Esophagus muscularis mucosa (tissue), 4 donors: ENCODE results near the gene IGFALS. TPM values are rescaled to one million over a fixed set of nuclear protein-coding genes. Genes with fewer than 3 reads are reported as not detected.
"Not testable (repeated sequence)": the region's sequence is repeated elsewhere in the genome, so short reads cannot be mapped to it uniquely, and the experiment has no call there.

Experiments used
- DNase-seq: peaks from one replicate; pipeline ENCODE4 v3.0.0-alpha.2; 2017; ENCODE audit errors: extremely low spot score
- H3K27ac ChIP-seq, 4 donors: fragments of 200-600 bp; sonication (generic); replicated peaks in 1 of 4; 1 replicate in 3 of 4; 2 replicates in 1 of 4; pipeline ENCODE4 v1.5.1; 2016 to 2019; ENCODE audit warnings: mild to moderate bottlenecking in 1 of 4
- H3K27me3 ChIP-seq, 4 donors: fragments of 200-600 bp; sonication (generic); one replicate each; pipeline versions ENCODE4 v1.5.1 to v1.6.0; 2016 to 2019
- H3K36me3 ChIP-seq, 4 donors: fragments of 200-600 bp; sonication (generic); one replicate each; pipeline ENCODE4 v1.5.1; 2016 to 2019
- H3K4me1 ChIP-seq, 4 donors: fragments of 200-600 bp; sonication (generic); one replicate each; pipeline ENCODE4 v1.5.1; 2016 to 2019
- H3K4me3 ChIP-seq, 4 donors: fragments of 200-600 bp; sonication (generic); 1 replicate in 2 of 4; 2 replicates in 2 of 4; pipeline ENCODE4 v1.5.1; 2016 to 2019; ENCODE audit warnings: mild to moderate bottlenecking in 4 of 4, moderate library complexity in 1 of 4
- H3K9me3 ChIP-seq, 4 donors: fragments of 200-600 bp; sonication (generic); 1 replicate in 3 of 4; 2 replicates in 1 of 4; pipeline ENCODE4 v1.5.1; 2016 to 2019
- EP300 ChIP-seq: sonication (generic); formaldehyde crosslinking; IDR thresholded peaks from one replicate; pipeline ENCODE4 v1.6.1; 2017; ENCODE audit warnings: antibody characterized with exemption
- POLR2A ChIP-seq: fragments of 450-650 bp; IDR thresholded peaks from one replicate; pipeline ENCODE4 v1.6.1; 2017; ENCODE audit warnings: antibody characterized with exemption, moderate library complexity, mild to moderate bottlenecking, low read depth
- POLR2AphosphoS5 ChIP-seq, 2 donors: sonication (generic); formaldehyde crosslinking; IDR thresholded peaks; one replicate each; pipeline ENCODE4 v1.6.1; 2017; ENCODE audit warnings: antibody characterized with exemption in 2 of 2
- WGBS: methylation state at CpG from one replicate; pipeline ENCODE4 v1.1.5; 2018; 5-methylcytosine and 5-hydroxymethylcytosine counted together
- intact Hi-C: fragments of 100-400 bp; cut with DNase I; formaldehyde crosslinking; loops from one replicate; pipeline ENCODE4 v1.15.1; 2023
- total RNA-seq, 4 donors: library from RNA; depleted of rRNA; stranded (reverse); fragments of >200 nt; gene quantifications; one replicate each; pipeline versions ENCODE4 v1.1.0 to v1.2.1, GENCODE V29; 2016
- TF ChIP-seq, protein P1 (sequence below), 3 experiments: fragments of 200-600 bp in 2 of 3; fragments of 450-650 bp in 1 of 3; sonication (generic) in 2 of 3; IDR thresholded peaks; one replicate each; pipeline ENCODE4 v1.5.1; 2017 to 2019; ENCODE audit warnings: antibody characterized with exemption in 3 of 3, mild to moderate bottlenecking in 2 of 3, moderate library complexity in 1 of 3

IGFALS gene
- total RNA-seq, 4 donors from 2014 or later = 0.45 to 0.75 TPM; not detected in 2

DNA sequence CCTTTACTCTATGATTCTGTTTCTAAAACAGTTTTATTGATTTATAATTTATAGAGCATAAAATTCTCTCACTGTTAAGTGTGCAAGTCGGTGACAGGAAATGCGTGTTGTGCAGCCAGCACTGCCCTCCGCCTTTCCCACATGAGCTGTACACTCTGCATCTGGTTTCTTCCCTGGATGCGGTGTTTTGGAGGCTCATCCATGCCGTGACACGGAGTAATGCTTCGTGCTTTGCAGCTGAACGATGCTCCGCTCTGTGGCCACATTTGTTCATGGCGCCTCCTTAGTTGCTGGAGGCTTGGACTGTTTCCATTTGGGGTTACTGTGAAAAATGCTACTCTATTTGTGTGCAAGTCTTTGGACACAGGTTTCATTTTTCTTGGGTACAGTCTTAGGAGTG is 7.2 kb upstream of the IGFALS start:
- TF ChIP-seq EP300 (no peak), POLR2AphosphoS5 (IDR thresholded peaks at IDR 0.05) (no peak), POLR2A (no peak)
- TF ChIP-seq, protein P1, sequence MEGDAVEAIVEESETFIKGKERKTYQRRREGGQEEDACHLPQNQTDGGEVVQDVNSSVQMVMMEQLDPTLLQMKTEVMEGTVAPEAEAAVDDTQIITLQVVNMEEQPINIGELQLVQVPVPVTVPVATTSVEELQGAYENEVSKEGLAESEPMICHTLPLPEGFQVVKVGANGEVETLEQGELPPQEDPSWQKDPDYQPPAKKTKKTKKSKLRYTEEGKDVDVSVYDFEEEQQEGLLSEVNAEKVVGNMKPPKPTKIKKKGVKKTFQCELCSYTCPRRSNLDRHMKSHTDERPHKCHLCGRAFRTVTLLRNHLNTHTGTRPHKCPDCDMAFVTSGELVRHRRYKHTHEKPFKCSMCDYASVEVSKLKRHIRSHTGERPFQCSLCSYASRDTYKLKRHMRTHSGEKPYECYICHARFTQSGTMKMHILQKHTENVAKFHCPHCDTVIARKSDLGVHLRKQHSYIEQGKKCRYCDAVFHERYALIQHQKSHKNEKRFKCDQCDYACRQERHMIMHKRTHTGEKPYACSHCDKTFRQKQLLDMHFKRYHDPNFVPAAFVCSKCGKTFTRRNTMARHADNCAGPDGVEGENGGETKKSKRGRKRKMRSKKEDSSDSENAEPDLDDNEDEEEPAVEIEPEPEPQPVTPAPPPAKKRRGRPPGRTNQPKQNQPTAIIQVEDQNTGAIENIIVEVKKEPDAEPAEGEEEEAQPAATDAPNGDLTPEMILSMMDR (IDR thresholded peaks at IDR 0.05) = no peak
- Histone ChIP-seq H3K36me3 (peaks cover 0 to 9% (median 9%) of the 10 kb centered on the region in 4 donors), H3K4me3 (no peak overlapping the region), H3K4me1 (no peaks in the 10 kb centered on the region), H3K27me3 (no peaks in the 10 kb centered on the region), H3K27ac (no peak overlapping the region), H3K9me3 (no peaks in the 10 kb centered on the region)
- no peak for DNase-seq
- WGBS = 85% methylated on average over 10 of the region's 10 CpGs
- intact Hi-C loops = no loop called here

DNA sequence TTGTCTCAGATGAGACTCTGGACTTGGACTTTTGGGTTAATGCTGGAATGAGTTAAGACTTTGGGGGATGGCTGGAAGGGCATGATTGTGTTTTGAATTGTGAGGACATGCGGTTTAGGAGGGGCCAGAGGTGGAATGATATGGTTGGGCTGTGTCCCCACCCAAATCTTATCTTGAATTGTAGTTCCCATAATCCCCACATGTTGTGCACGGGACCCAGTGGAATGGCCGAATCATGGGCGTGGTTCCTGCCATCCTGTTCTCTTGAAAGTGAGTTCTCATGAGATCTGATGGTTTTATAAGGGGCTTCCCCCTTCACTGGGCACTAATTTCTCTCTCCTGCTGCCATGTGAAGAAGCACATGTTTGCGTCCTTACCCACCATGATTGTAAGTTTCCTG is 5.8 kb upstream of the IGFALS start:
- intact Hi-C loops, H3K27ac ChIP-seq, DNase-seq, H3K9me3 ChIP-seq, H3K36me3 ChIP-seq, H3K4me1 ChIP-seq, H3K4me3 ChIP-seq, H3K27me3 ChIP-seq: not testable (repeated sequence)
- 73% methylated on average over 4 of the region's 5 CpGs for WGBS

DNA sequence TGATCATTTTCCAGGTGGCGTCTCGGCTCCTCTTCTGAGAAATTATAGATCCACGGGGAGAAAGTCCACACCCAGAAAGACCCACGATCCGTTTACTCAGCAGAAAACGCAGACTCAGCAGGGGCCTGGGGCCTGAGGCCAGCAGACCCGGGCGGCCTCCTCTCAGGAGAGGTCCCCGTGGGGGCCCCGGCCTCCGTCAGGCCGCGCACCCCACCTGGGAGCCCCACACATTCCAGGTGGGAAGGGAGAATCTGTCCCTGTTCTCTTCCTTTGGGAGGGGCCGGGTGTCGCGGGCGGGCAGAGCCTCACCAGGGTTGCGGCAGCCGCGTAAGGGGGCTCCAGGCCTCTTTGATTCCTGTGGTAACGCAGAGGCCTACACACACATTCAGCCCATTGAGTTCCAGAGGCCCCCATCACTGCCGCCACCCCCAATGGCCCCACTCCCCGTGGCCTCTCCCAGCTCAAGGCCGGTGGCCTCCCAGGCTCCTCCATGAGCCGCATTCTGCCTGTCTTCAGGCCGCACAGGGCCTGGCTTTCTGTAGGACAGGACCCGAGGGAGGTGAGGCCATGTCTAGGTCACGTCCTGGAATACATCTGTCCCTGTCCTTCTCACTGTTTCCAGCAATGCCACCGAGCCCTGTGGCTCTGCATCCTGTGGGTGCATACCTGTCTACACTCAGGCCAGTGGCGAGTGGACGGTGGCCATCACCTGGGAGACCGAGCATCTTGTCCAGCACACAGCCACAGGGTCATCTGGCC is 1.6 kb upstream of the IGFALS start:
- no peak overlapping the region for H3K4me3 ChIP-seq
- intact Hi-C loops = no loop called here
- TF ChIP-seq EP300 (no peak), POLR2A (no peak), POLR2AphosphoS5 (IDR thresholded peaks at IDR 0.05) (no peak)
- TF ChIP-seq, protein P1 (IDR thresholded peaks at IDR 0.05) = no peak
- 87% methylated on average over 24 of the region's 32 CpGs for WGBS
- H3K9me3 ChIP-seq = no peaks in the 10 kb centered on the region
- no peak for DNase-seq
- peaks cover 0 to 24% (median 21%) of the 10 kb centered on the region in 4 donors for H3K36me3 ChIP-seq
- H3K27me3 ChIP-seq = no peaks in the 10 kb centered on the region
- H3K4me1 ChIP-seq = no peaks in the 10 kb centered on the region
- H3K27ac ChIP-seq = no peak overlapping the region

DNA sequence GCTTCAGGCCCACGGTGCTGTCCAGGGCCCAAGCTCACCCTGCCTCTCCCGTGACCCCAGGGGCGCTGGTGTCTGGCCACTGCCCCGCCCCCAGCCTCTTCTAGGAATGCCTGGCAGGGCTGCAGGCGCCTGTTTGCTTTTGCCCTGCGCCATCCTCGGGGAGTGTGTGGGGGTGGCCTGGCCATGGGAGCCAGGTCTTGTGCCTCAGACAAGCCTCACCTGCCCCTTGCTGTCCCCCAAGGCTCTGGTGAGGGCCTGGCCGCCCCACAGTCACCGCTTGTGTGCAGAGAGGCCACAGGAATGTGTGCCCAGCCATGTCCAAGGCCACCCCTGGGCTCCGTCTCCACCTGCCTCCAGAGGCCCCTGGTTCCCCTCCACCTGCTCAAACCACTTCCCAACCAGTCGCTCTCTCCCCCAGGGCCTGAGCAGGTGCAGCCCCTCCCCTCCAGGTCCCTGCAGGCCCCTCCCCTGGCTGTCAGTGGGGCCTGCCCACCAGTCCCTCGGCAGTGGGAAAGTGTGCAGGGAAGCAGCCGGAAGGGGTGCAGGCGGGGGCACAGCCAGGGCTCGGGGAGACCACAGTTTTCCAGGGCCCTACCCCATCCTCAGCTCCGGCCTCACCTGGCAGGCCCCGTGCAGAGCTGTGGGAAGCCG is 841 bp upstream of the IGFALS start:
- H3K4me3 ChIP-seq = no peak overlapping the region
- intact Hi-C loops = no loop called here
- 80% methylated on average over 7 of the region's 18 CpGs for WGBS

More for the DNA sequence above, 841 bp upstream of the IGFALS start:
- Histone ChIP-seq H3K27ac (no peak overlapping the region), H3K36me3 (peaks cover 0 to 32% (median 28%) of the 10 kb centered on the region in 4 donors), H3K9me3 (no peaks in the 10 kb centered on the region), H3K27me3 (no peaks in the 10 kb centered on the region), H3K4me1 (no peaks in the 10 kb centered on the region)
- TF ChIP-seq, protein P1 (IDR thresholded peaks at IDR 0.05) = no peak
- no peak for TF ChIP-seq EP300
- no peak for TF ChIP-seq POLR2AphosphoS5 (IDR thresholded peaks at IDR 0.05)
- TF ChIP-seq POLR2A = no peak
- DNase-seq = no peak
